PC-9 (cell line): ENCODE measurements around the gene CFAP74.

Experiments
- EZH2 ChIP-seq: fragments of 200-600 bp; sonication (generic); IDR thresholded peaks from 2 replicates; pipeline ENCODE4 v1.8.0; 2017; ENCODE audit warnings: antibody characterized with exemption, low read depth
- TF ChIP-seq, protein P1 (sequence below): fragments of 200-600 bp; sonication (generic); conservative IDR thresholded peaks from 2 replicates; pipeline ENCODE4 v1.6.1; 2017; ENCODE audit warnings: mixed run types, antibody characterized with exemption, mild to moderate bottlenecking, moderate library complexity

DNA sequence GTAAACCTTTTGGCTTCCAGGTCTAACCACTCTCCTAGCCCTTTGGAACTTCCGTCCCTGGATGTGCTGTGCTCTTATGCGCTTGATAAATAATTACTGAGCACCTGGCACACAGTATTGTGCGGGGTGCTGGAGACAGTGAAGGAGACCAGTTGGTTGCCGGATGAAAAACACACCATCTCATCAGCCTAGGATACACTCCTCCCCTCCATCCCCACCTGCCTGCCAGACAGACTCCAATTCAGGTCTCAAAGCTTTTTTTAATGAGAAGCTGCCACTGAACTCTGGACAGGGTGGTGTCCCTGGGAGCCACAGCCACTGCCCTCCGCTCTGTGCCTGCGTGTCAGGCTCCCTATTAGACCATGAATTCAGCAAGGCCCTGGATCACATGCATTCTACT, 121.9 kb downstream of the CFAP74 start:
- TF ChIP-seq, protein P1, sequence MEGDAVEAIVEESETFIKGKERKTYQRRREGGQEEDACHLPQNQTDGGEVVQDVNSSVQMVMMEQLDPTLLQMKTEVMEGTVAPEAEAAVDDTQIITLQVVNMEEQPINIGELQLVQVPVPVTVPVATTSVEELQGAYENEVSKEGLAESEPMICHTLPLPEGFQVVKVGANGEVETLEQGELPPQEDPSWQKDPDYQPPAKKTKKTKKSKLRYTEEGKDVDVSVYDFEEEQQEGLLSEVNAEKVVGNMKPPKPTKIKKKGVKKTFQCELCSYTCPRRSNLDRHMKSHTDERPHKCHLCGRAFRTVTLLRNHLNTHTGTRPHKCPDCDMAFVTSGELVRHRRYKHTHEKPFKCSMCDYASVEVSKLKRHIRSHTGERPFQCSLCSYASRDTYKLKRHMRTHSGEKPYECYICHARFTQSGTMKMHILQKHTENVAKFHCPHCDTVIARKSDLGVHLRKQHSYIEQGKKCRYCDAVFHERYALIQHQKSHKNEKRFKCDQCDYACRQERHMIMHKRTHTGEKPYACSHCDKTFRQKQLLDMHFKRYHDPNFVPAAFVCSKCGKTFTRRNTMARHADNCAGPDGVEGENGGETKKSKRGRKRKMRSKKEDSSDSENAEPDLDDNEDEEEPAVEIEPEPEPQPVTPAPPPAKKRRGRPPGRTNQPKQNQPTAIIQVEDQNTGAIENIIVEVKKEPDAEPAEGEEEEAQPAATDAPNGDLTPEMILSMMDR, result no peak
- TF ChIP-seq EZH2, result no peak
